Tibial artery (tissue), 4 donors: ENCODE data around the gene POLA1.

Source experiments
- DNase-seq, 2 donors: peaks; one replicate each; pipeline ENCODE4 v3.0.0-alpha.2; 2019
- H3K27ac ChIP-seq, 2 donors: fragments of 200-600 bp; sonication (generic) in 1 of 2; 1 replicate in 1 of 2; 2 replicates in 1 of 2; pipeline ENCODE4 v1.5.1; 2018 to 2019; ENCODE audit warnings: mild to moderate bottlenecking in 1 of 2
- H3K27me3 ChIP-seq, 2 donors: fragments of 200-600 bp; sonication (generic) in 1 of 2; one replicate each; pipeline versions ENCODE4 v1.5.1 to v1.6.0; 2016 to 2019
- H3K36me3 ChIP-seq, 3 donors: fragments of 200-600 bp; sonication (generic) in 2 of 3; one replicate each; pipeline ENCODE4 v1.5.1; 2016 to 2019; ENCODE audit warnings: mild to moderate bottlenecking in 2 of 3
- H3K4me1 ChIP-seq, 4 donors: fragments of 200-600 bp; sonication (generic) in 2 of 4; 1 replicate in 3 of 4; 2 replicates in 1 of 4; pipeline ENCODE4 v1.5.1; 2016 to 2019
- H3K4me3 ChIP-seq, 2 donors: fragments of 200-600 bp; sonication (generic) in 1 of 2; 1 replicate in 1 of 2; 2 replicates in 1 of 2; pipeline ENCODE4 v1.5.1; 2018 to 2019; ENCODE audit warnings: mild to moderate bottlenecking in 2 of 2
- H3K9me3 ChIP-seq, 3 donors: fragments of 200-600 bp; sonication (generic) in 1 of 3; one replicate each; pipeline ENCODE4 v1.5.1; 2016 to 2019
- CTCF ChIP-seq, 2 experiments: fragments of 200-600 bp in 1 of 2; fragments of 450-650 bp in 1 of 2; IDR thresholded peaks; one replicate each; pipeline ENCODE4 v1.5.1; 2017 to 2019; ENCODE audit warnings: antibody characterized with exemption in 2 of 2, mild to moderate bottlenecking in 1 of 2, moderate library complexity in 1 of 2
- intact Hi-C: fragments of 100-400 bp; cut with DNase I; formaldehyde crosslinking; loops from one replicate; pipeline ENCODE4 v1.15.0; 2023; ENCODE audit warnings: low total_unique reads

Gene POLA1

GRCh38 chrX:24877854-24878650 lies 184.3 kb downstream of the POLA1 start:
- no peak for TF ChIP-seq CTCF (IDR thresholded peaks at IDR 0.05)
- Histone ChIP-seq H3K4me1 (no peaks in the 10 kb centered on the region), H3K9me3 (no peaks in the 10 kb centered on the region), H3K27me3 (no peaks in the 10 kb centered on the region), H3K4me3 (no peak overlapping the region), H3K36me3 (no peaks in the 10 kb centered on the region), H3K27ac (no peak overlapping the region)
- intact Hi-C loops = no loop called here
- DNase-seq = no peak

- intact Hi-C loops = no loop called here
- H3K36me3 ChIP-seq = no peaks in the 10 kb centered on the region
- H3K4me1 ChIP-seq = no peaks in the 10 kb centered on the region
- DNase-seq = no peak
- no peaks in the 10 kb centered on the region for H3K9me3 ChIP-seq
- H3K4me3 ChIP-seq = no peak overlapping the region
- H3K27me3 ChIP-seq = no peaks in the 10 kb centered on the region
- no peak overlapping the region for H3K27ac ChIP-seq
- TF ChIP-seq CTCF (IDR thresholded peaks at IDR 0.05) = no peak
These were observed 186.0 kb downstream of the POLA1 start for GRCh38 chrX:24879679-24880078.

GRCh38 chrX:24886916-24887315 lies 193.2 kb downstream of the POLA1 start:
- Histone ChIP-seq H3K27me3 (no peaks in the 10 kb centered on the region), H3K36me3 (peaks cover 0 to 4% (median 0%) of the 10 kb centered on the region in 3 donors), H3K27ac (no peak overlapping the region), H3K9me3 (no peaks in the 10 kb centered on the region), H3K4me3 (no peak overlapping the region), H3K4me1 (no peaks in the 10 kb centered on the region)
- intact Hi-C loops = no loop called here
- no peak for TF ChIP-seq CTCF (IDR thresholded peaks at IDR 0.05)
- DNase-seq = no peak

GRCh38 chrX:24890677-24891076 lies 197.0 kb downstream of the POLA1 start:
- H3K27ac ChIP-seq = no peak overlapping the region
- H3K4me1 ChIP-seq = no peaks in the 10 kb centered on the region
- H3K27me3 ChIP-seq = no peaks in the 10 kb centered on the region
- peaks cover 0 to 4% (median 0%) of the 10 kb centered on the region in 3 donors for H3K36me3 ChIP-seq
- no peak overlapping the region for H3K4me3 ChIP-seq
- no peak for TF ChIP-seq CTCF (IDR thresholded peaks at IDR 0.05)
- no peak for DNase-seq
- H3K9me3 ChIP-seq = peaks cover 0 to 3% (median 0%) of the 10 kb centered on the region in 3 donors
- intact Hi-C loops = no loop called here

GRCh38 chrX:24899391-24899790 lies 205.7 kb downstream of the POLA1 start:
- H3K27ac ChIP-seq = no peak overlapping the region
- H3K27me3 ChIP-seq = no peaks in the 10 kb centered on the region
- H3K4me1 ChIP-seq = no peaks in the 10 kb centered on the region
- intact Hi-C loops = no loop called here
- no peaks in the 10 kb centered on the region for H3K9me3 ChIP-seq
- no peak for DNase-seq
- no peak for TF ChIP-seq CTCF (IDR thresholded peaks at IDR 0.05)
- H3K36me3 ChIP-seq = no peaks in the 10 kb centered on the region
- no peak overlapping the region for H3K4me3 ChIP-seq
